WTC11 (cell line): ENCODE measurements around the gene LOC101059915.
"Not testable (repeated sequence)": the region's sequence is repeated elsewhere in the genome, so short reads cannot be mapped to it uniquely, and the experiment has no call there.

Experiments
- AFF4 ChIP-seq: sonication (generic); formaldehyde crosslinking; IDR thresholded peaks from 2 replicates; pipeline ENCODE4 v1.8.1; 2023; ENCODE audit warnings: mild to moderate bottlenecking, missing genetic modification reagents, borderline replicate concordance
- CREM ChIP-seq: sonication (generic); formaldehyde crosslinking; IDR thresholded peaks from 2 replicates; pipeline ENCODE4 v1.8.1; 2022; ENCODE audit warnings: mild to moderate bottlenecking, missing genetic modification reagents, moderate library complexity
- CTCF ChIP-seq: fragments of 200-600 bp; IDR thresholded peaks from 2 replicates; pipeline ENCODE4 v1.8.0; 2022; ENCODE audit warnings: antibody characterized with exemption
- ELF4 ChIP-seq: sonication (generic); formaldehyde crosslinking; IDR thresholded peaks from 2 replicates; pipeline ENCODE4 v1.8.1; 2022; ENCODE audit warnings: low read depth, mild to moderate bottlenecking, moderate library complexity, missing genetic modification reagents
- EMX1 ChIP-seq: fragments of 250-450 bp; sonication (Bioruptor Pico); IDR thresholded peaks from 2 replicates; pipeline ENCODE4 v1.8.0; 2021; ENCODE audit warnings: mild to moderate bottlenecking
- ERG ChIP-seq: fragments of 250-450 bp; sonication (Bioruptor Pico); IDR thresholded peaks from 2 replicates; pipeline ENCODE4 v1.8.0; 2021; ENCODE audit warnings: mild to moderate bottlenecking
- ETV6 ChIP-seq: sonication (generic); formaldehyde crosslinking; IDR thresholded peaks from 2 replicates; pipeline ENCODE4 v1.8.1; 2022; ENCODE audit warnings: mild to moderate bottlenecking, missing genetic modification reagents
- KAT7 ChIP-seq: sonication (generic); formaldehyde crosslinking; IDR thresholded peaks from 2 replicates; pipeline ENCODE4 v1.8.1; 2023; ENCODE audit warnings: missing genetic modification reagents, mild to moderate bottlenecking, borderline replicate concordance
- MAX ChIP-seq: sonication (generic); formaldehyde crosslinking; IDR thresholded peaks from 2 replicates; pipeline ENCODE4 v1.8.0; 2022; ENCODE audit warnings: mild to moderate bottlenecking, missing genetic modification reagents
- PREB ChIP-seq: sonication (generic); formaldehyde crosslinking; IDR thresholded peaks from 2 replicates; pipeline ENCODE4 v1.8.1; 2022; ENCODE audit warnings: mild to moderate bottlenecking, missing genetic modification reagents, moderate library complexity, borderline replicate concordance
- SMAD3 ChIP-seq: sonication (generic); formaldehyde crosslinking; IDR thresholded peaks from 2 replicates; pipeline ENCODE4 v1.8.0; 2022; ENCODE audit warnings: missing genetic modification reagents, mild to moderate bottlenecking, borderline replicate concordance
- TEAD1 ChIP-seq: sonication (generic); formaldehyde crosslinking; IDR thresholded peaks from 2 replicates; pipeline ENCODE4 v1.8.0; 2022; ENCODE audit warnings: mild to moderate bottlenecking, missing genetic modification reagents
- TEAD4 ChIP-seq: sonication (generic); formaldehyde crosslinking; IDR thresholded peaks from 2 replicates; pipeline ENCODE4 v1.8.0; 2022; ENCODE audit warnings: mild to moderate bottlenecking, missing genetic modification reagents
- ZNF512 ChIP-seq: sonication (generic); formaldehyde crosslinking; IDR thresholded peaks from 2 replicates; pipeline ENCODE4 v1.8.1; 2022; ENCODE audit warnings: missing genetic modification reagents, borderline replicate concordance

GRCh38 chrX:71716323-71716722 is 49.0 kb downstream of the LOC101059915 start:
- TF ChIP-seq CTCF; PREB; KAT7; CREM (CRISPR knock-in tag); TEAD1; TEAD4 (CRISPR knock-in tag); EMX1 (CRISPR knock-in tag); ELF4 (CRISPR knock-in tag); ZNF512 (CRISPR knock-in tag); ERG; SMAD3 (CRISPR knock-in tag); MAX; AFF4; ETV6 (CRISPR knock-in tag): not testable (repeated sequence)
